ENCODE results near the gene VAMP8.
A peak's percentile ranks its signal among the peaks of the same experiment; 100 is the strongest.
"Not testable (repeated sequence)": the region's sequence is repeated elsewhere in the genome, so short reads cannot be mapped to it uniquely, and the experiment has no call there.

Gene VAMP8

GRCh38 chr2:85611705-85612587 lies 34.6 kb downstream of the VAMP8 start, which contains the start of gene C2orf68:
TSS of gene C2orf68 (minus strand) at chr2:85612066. CDS start at chr2:85611984, 82 bp downstream.
- H3K9ac ChIP-seq (ENCODE audit: low read length): peak within 1 kb of the TSS; percentile 92
- peaks cover 4% of the 10 kb centered on the region for H3K4me1 ChIP-seq (ENCODE audit: control insufficient read depth, insufficient read depth, low read length)
- no peaks in the 10 kb centered on the region for H3K27me3 ChIP-seq (ENCODE audit: control insufficient read depth, insufficient read depth, low read length)
- peaks cover 32% of the 10 kb centered on the region for H3K36me3 ChIP-seq (ENCODE audit: control insufficient read depth, insufficient read depth, low read length)
- H3K27ac ChIP-seq (ENCODE audit: low read depth, low read length): peak within 1 kb of the TSS; percentile 69
- H3K9me3 ChIP-seq (ENCODE audit: control insufficient read depth, insufficient read depth, low read depth, low read length): no peaks in the 10 kb centered on the region
- H3K4me3 ChIP-seq (ENCODE audit: low read depth, low read length): peak within 1 kb of the TSS; percentile 100

- peaks cover 21% of the 10 kb centered on the region for H3K36me3 ChIP-seq (ENCODE audit: control insufficient read depth, insufficient read depth, low read length)
- H3K9me3 ChIP-seq (ENCODE audit: control insufficient read depth, insufficient read depth, low read depth, low read length): no peaks in the 10 kb centered on the region
- H3K27ac ChIP-seq (ENCODE audit: low read depth, low read length): no peak overlapping the region
- peaks cover 8% of the 10 kb centered on the region for H3K4me1 ChIP-seq (ENCODE audit: control insufficient read depth, insufficient read depth, low read length)
- no peaks in the 10 kb centered on the region for H3K27me3 ChIP-seq (ENCODE audit: control insufficient read depth, insufficient read depth, low read length)
- H3K4me3 ChIP-seq (ENCODE audit: low read depth, low read length): no peak overlapping the region
- H3K9ac ChIP-seq (ENCODE audit: low read length): no peak overlapping the region
Measured at GRCh38 chr2:85613717-85614515, 36.5 kb downstream of the VAMP8 start.

GRCh38 chr2:85614757-85615156 lies 37.4 kb downstream of the VAMP8 start:
- H3K27me3 ChIP-seq (ENCODE audit: control insufficient read depth, insufficient read depth, low read length); H3K4me3 ChIP-seq (ENCODE audit: low read depth, low read length); H3K9ac ChIP-seq (ENCODE audit: low read length); H3K9me3 ChIP-seq (ENCODE audit: control insufficient read depth, insufficient read depth, low read depth, low read length); H3K27ac ChIP-seq (ENCODE audit: low read depth, low read length); H3K4me1 ChIP-seq (ENCODE audit: control insufficient read depth, insufficient read depth, low read length): not testable (repeated sequence)
- H3K36me3 ChIP-seq (ENCODE audit: control insufficient read depth, insufficient read depth, low read length): peaks cover 23% of the 10 kb centered on the region

- Histone ChIP-seq H3K4me3 (ENCODE audit: low read depth, low read length) (peak overlapping the region; percentile 71), H3K9me3 (ENCODE audit: control insufficient read depth, insufficient read depth, low read depth, low read length) (no peaks in the 10 kb centered on the region), H3K36me3 (ENCODE audit: control insufficient read depth, insufficient read depth, low read length) (peaks cover 23% of the 10 kb centered on the region), H3K27me3 (ENCODE audit: control insufficient read depth, insufficient read depth, low read length) (no peaks in the 10 kb centered on the region), H3K27ac (ENCODE audit: low read depth, low read length) (no peak overlapping the region; the same call in 1 of the 2 replicates), H3K4me1 (ENCODE audit: control insufficient read depth, insufficient read depth, low read length) (peaks cover 8% of the 10 kb centered on the region), H3K9ac (ENCODE audit: low read length) (no peak overlapping the region)
Measured at GRCh38 chr2:85615413-85615728, 38.0 kb downstream of the VAMP8 start.

GRCh38 chr2:85617723-85618122 lies 40.3 kb downstream of the VAMP8 start:
- H3K9ac ChIP-seq (ENCODE audit: low read length): peak overlapping the region; percentile 95

GRCh38 chr2:85619617-85620016 lies 42.2 kb downstream of the VAMP8 start:
- H3K9ac ChIP-seq (ENCODE audit: low read length): no peak overlapping the region
- H3K9me3 ChIP-seq (ENCODE audit: control insufficient read depth, insufficient read depth, low read depth, low read length): no peaks in the 10 kb centered on the region
- no peak overlapping the region for H3K27ac ChIP-seq (ENCODE audit: low read depth, low read length)
- no peaks in the 10 kb centered on the region for H3K27me3 ChIP-seq (ENCODE audit: control insufficient read depth, insufficient read depth, low read length)
- H3K4me3 ChIP-seq (ENCODE audit: low read depth, low read length): no peak overlapping the region
- peaks cover 8% of the 10 kb centered on the region for H3K4me1 ChIP-seq (ENCODE audit: control insufficient read depth, insufficient read depth, low read length)
- H3K36me3 ChIP-seq (ENCODE audit: control insufficient read depth, insufficient read depth, low read length): peaks cover 59% of the 10 kb centered on the region

More at GRCh38 chr2:85617723-85618122, 40.3 kb downstream of the VAMP8 start:
- not testable (repeated sequence) for H3K4me1 ChIP-seq (ENCODE audit: control insufficient read depth, insufficient read depth, low read length); H3K27me3 ChIP-seq (ENCODE audit: control insufficient read depth, insufficient read depth, low read length); H3K9me3 ChIP-seq (ENCODE audit: control insufficient read depth, insufficient read depth, low read depth, low read length); H3K27ac ChIP-seq (ENCODE audit: low read depth, low read length)
- Histone ChIP-seq H3K4me3 (ENCODE audit: low read depth, low read length) (peak overlapping the region; percentile 71; the same call in 1 of the 2 replicates), H3K36me3 (ENCODE audit: control insufficient read depth, insufficient read depth, low read length) (peaks cover 41% of the 10 kb centered on the region)

- Histone ChIP-seq H3K9me3 (ENCODE audit: control insufficient read depth, insufficient read depth, low read depth, low read length) (no peaks in the 10 kb centered on the region), H3K27me3 (ENCODE audit: control insufficient read depth, insufficient read depth, low read length) (no peaks in the 10 kb centered on the region), H3K4me3 (ENCODE audit: low read depth, low read length) (no peak overlapping the region), H3K9ac (ENCODE audit: low read length) (no peak overlapping the region), H3K36me3 (ENCODE audit: control insufficient read depth, insufficient read depth, low read length) (peaks cover 76% of the 10 kb centered on the region), H3K4me1 (ENCODE audit: control insufficient read depth, insufficient read depth, low read length) (peaks cover 8% of the 10 kb centered on the region; the same call in 1 of the 2 replicates), H3K27ac (ENCODE audit: low read depth, low read length) (no peak overlapping the region)
Measured at GRCh38 chr2:85621338-85621737, 44.0 kb downstream of the VAMP8 start.

GRCh38 chr2:85623991-85624390 lies 46.6 kb downstream of the VAMP8 start:
- Histone ChIP-seq H3K36me3 (ENCODE audit: control insufficient read depth, insufficient read depth, low read length) (peaks cover 91% of the 10 kb centered on the region), H3K4me1 (ENCODE audit: control insufficient read depth, insufficient read depth, low read length) (no peaks in the 10 kb centered on the region), H3K27me3 (ENCODE audit: control insufficient read depth, insufficient read depth, low read length) (no peaks in the 10 kb centered on the region), H3K9me3 (ENCODE audit: control insufficient read depth, insufficient read depth, low read depth, low read length) (no peaks in the 10 kb centered on the region), H3K9ac (ENCODE audit: low read length) (no peak overlapping the region), H3K27ac (ENCODE audit: low read depth, low read length) (no peak overlapping the region), H3K4me3 (ENCODE audit: low read depth, low read length) (no peak overlapping the region)

- peaks cover 94% of the 10 kb centered on the region for H3K36me3 ChIP-seq (ENCODE audit: control insufficient read depth, insufficient read depth, low read length)
Measured at GRCh38 chr2:85628658-85629057, 51.3 kb downstream of the VAMP8 start.

GRCh38 chr2:85631316-85631715 lies 53.9 kb downstream of the VAMP8 start:
- H3K27ac ChIP-seq (ENCODE audit: low read depth, low read length): no peak overlapping the region
- no peaks in the 10 kb centered on the region for H3K4me1 ChIP-seq (ENCODE audit: control insufficient read depth, insufficient read depth, low read length)
- peaks cover 91% of the 10 kb centered on the region for H3K36me3 ChIP-seq (ENCODE audit: control insufficient read depth, insufficient read depth, low read length)
- H3K9me3 ChIP-seq (ENCODE audit: control insufficient read depth, insufficient read depth, low read depth, low read length): no peaks in the 10 kb centered on the region
- no peaks in the 10 kb centered on the region for H3K27me3 ChIP-seq (ENCODE audit: control insufficient read depth, insufficient read depth, low read length)
- no peak overlapping the region for H3K4me3 ChIP-seq (ENCODE audit: low read depth, low read length)
- no peak overlapping the region for H3K9ac ChIP-seq (ENCODE audit: low read length)

More at GRCh38 chr2:85628658-85629057, 51.3 kb downstream of the VAMP8 start:
- no peaks in the 10 kb centered on the region for H3K27me3 ChIP-seq (ENCODE audit: control insufficient read depth, insufficient read depth, low read length)
- no peak overlapping the region for H3K4me3 ChIP-seq (ENCODE audit: low read depth, low read length)
- no peak overlapping the region for H3K9ac ChIP-seq (ENCODE audit: low read length)
- H3K9me3 ChIP-seq (ENCODE audit: control insufficient read depth, insufficient read depth, low read depth, low read length): no peaks in the 10 kb centered on the region
- no peaks in the 10 kb centered on the region for H3K4me1 ChIP-seq (ENCODE audit: control insufficient read depth, insufficient read depth, low read length)
- no peak overlapping the region for H3K27ac ChIP-seq (ENCODE audit: low read depth, low read length)
